Fibroblast of pulmonary artery (primary cell): Measurements from ENCODE around the gene PLEKHG1.

Source experiments
- DNase-seq: peaks from one replicate; pipeline ENCODE4 v3.0.0-alpha.2; 2010; ENCODE audit warnings: low read depth
- H3K4me3 ChIP-seq: replicated peaks from 2 replicates; pipeline ENCODE4 v1.5.1; 2011; ENCODE audit warnings: low read depth, mild to moderate bottlenecking, control low read depth, low read length, moderate library complexity
- CTCF ChIP-seq: IDR thresholded peaks from 2 replicates; pipeline ENCODE4 v1.5.1; 2011; ENCODE audit warnings: mild to moderate bottlenecking, control low read depth, low read length, inconsistent platforms; ENCODE audit errors: missing control alignments

The PLEKHG1 gene

GRCh38 chr6:150617062-150617461, 17.4 kb downstream of the PLEKHG1 start:
- TF ChIP-seq CTCF, result no peak
- DNase-seq, result no peak
- H3K4me3 ChIP-seq, result no peak overlapping the region

- no peak for DNase-seq
- no peak for TF ChIP-seq CTCF
- no peak overlapping the region for H3K4me3 ChIP-seq
Measured at GRCh38 chr6:150617496-150618460, 18.1 kb downstream of the PLEKHG1 start.

- no peak for DNase-seq
- TF ChIP-seq CTCF, result no peak
Measured at GRCh38 chr6:150619275-150619674, 19.6 kb downstream of the PLEKHG1 start.

GRCh38 chr6:150620244-150620643, 20.6 kb downstream of the PLEKHG1 start:
- no peak for TF ChIP-seq CTCF
- no peak overlapping the region for H3K4me3 ChIP-seq
- no peak for DNase-seq

More at GRCh38 chr6:150619275-150619674, 19.6 kb downstream of the PLEKHG1 start:
- no peak overlapping the region for H3K4me3 ChIP-seq

- no peak overlapping the region for H3K4me3 ChIP-seq
- no peak for TF ChIP-seq CTCF
- no peak for DNase-seq
Measured at GRCh38 chr6:150620763-150621162, 21.1 kb downstream of the PLEKHG1 start.

- no peak for TF ChIP-seq CTCF
- H3K4me3 ChIP-seq, result no peak overlapping the region
- no peak for DNase-seq
Measured at GRCh38 chr6:150622476-150622875, 22.8 kb downstream of the PLEKHG1 start.
